SK-N-MC (cell line): Measurements from ENCODE around the gene ITGA11.

ENCODE experiments used
- EZH2 ChIP-seq: fragments of 200-600 bp; sonication (generic); IDR thresholded peaks from one replicate; pipeline ENCODE4 v1.6.1; 2017; ENCODE audit warnings: antibody characterized with exemption
- POLR2AphosphoS5 ChIP-seq: IDR thresholded peaks from 2 replicates; pipeline ENCODE4 v1.6.1; 2012; ENCODE audit warnings: mild to moderate bottlenecking, low read depth, low read length, borderline replicate concordance

DNA sequence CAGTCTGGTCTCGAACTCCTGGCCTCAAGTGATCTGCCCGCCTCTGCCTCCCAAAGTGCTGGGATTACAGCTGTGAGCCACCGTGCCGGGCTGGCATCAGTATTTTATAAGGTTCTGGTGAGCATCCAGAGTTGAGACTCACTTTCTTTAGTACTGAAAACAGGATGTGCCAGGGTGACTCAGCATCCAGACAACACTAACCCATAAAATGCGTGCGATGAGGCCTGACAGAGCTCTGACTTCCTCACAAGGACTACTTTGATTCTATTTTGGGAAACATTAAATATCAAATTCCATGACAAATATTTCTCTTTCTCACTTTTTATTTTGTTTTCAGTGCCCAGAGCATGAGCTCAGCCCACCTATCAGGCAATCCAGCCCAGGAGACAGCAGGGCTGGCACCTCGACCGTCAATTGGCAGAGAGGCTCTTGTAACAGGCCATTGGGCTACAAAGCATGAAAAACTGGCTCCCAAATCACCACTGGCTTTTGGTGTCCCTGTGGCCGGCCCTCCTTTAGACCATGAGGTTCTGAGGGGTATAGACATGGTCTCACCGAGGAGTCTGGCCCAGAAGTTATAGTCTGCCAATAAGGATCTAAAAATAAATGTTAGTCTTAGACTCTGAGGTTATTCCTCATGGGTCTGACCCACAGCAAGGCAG is 79.4 kb downstream of the ITGA11 start:
- no peak for TF ChIP-seq EZH2
- no peak for TF ChIP-seq POLR2AphosphoS5
